GM12891 (cell line): ENCODE measurements around the gene SPA17.

Experiments
- PAX5 ChIP-seq: IDR thresholded peaks from 2 replicates; pipeline ENCODE4 v1.6.1; 2011; ENCODE audit warnings: low read length, moderate library complexity, mild to moderate bottlenecking; ENCODE audit not compliant: insufficient read depth, severe bottlenecking
- POLR2A ChIP-seq: IDR thresholded peaks from 2 replicates; pipeline ENCODE4 v1.6.1; 2011; ENCODE audit warnings: low read depth, low read length, control low read depth
- POLR2AphosphoS5 ChIP-seq: IDR thresholded peaks from 2 replicates; pipeline ENCODE4 v1.6.1; 2011; ENCODE audit warnings: low read depth, low read length, control low read depth
- POU2F2 ChIP-seq: IDR thresholded peaks from 2 replicates; pipeline ENCODE4 v1.6.1; 2011; ENCODE audit warnings: low read depth, mild to moderate bottlenecking, control low read depth, low read length, moderate library complexity
- SPI1 ChIP-seq: IDR thresholded peaks from 2 replicates; pipeline ENCODE4 v1.6.1; 2011; ENCODE audit warnings: low read depth, low read length, control low read depth
- TAF1 ChIP-seq: IDR thresholded peaks from 2 replicates; pipeline ENCODE4 v1.6.1; 2011; ENCODE audit warnings: low read depth, low read length, control low read depth

- TF ChIP-seq POLR2AphosphoS5: no peak
- TF ChIP-seq POLR2A: no peak
- no peak for TF ChIP-seq TAF1
- TF ChIP-seq SPI1: no peak
- TF ChIP-seq PAX5: no peak
- no peak for TF ChIP-seq POU2F2
Observed at GRCh38 chr11:124663861-124664260, 9.8 kb upstream of the SPA17 start.
